WTC11 (cell line): ENCODE measurements around the gene RAB3D. TPM values are rescaled to one million over a fixed set of nuclear protein-coding genes. Genes with fewer than 3 reads are reported as not detected.

Source experiments
- ATAC-seq: fragments of 200-7000 bp; cut with Tn5 transposase; 2 replicates; pipeline ENCODE4 v1.10.0; 2021; ENCODE audit warnings: mild to moderate bottlenecking, moderate library complexity
- CTCF ChIA-PET: fragments of 300-600 bp; sonication (Branson Sonifier 250); formaldehyde crosslinking; loops from one replicate; lab custom pipeline; 2021; ENCODE audit warnings: antibody characterized with exemption; lab: Charles Lee
- POLR2A ChIA-PET: fragments of 350-600 bp; sonication (Branson Sonifier 250); formaldehyde crosslinking; loops from one replicate; lab custom pipeline; 2021; ENCODE audit warnings: antibody characterized with exemption; lab: Charles Lee
- DNase-seq: peaks from one replicate; pipeline ENCODE4 v3.0.0; 2021; ENCODE audit warnings: low spot score
- H3K27ac Mint-ChIP-seq: 2 replicates; pipeline ENCODE4 v1.8.0; 2021; ENCODE audit warnings: mixed read lengths
- H3K27me3 Mint-ChIP-seq: 2 replicates; pipeline ENCODE4 v1.8.0; 2021; ENCODE audit warnings: low read depth, mild to moderate bottlenecking, moderate library complexity, mixed read lengths
- H3K36me3 Mint-ChIP-seq: 2 replicates; pipeline ENCODE4 v1.8.0; 2021; ENCODE audit warnings: mixed read lengths
- H3K4me1 Mint-ChIP-seq: 2 replicates; pipeline ENCODE4 v1.8.0; 2022; ENCODE audit warnings: mixed read lengths
- H3K4me3 Mint-ChIP-seq: 2 replicates; pipeline ENCODE4 v1.8.0; 2021; ENCODE audit warnings: mild to moderate bottlenecking, moderate library complexity, mixed read lengths
- H3K9me3 Mint-ChIP-seq: 2 replicates; pipeline ENCODE4 v1.8.0; 2021; ENCODE audit warnings: mixed read lengths
- AR ChIP-seq: fragments of 250-450 bp; sonication (Bioruptor Pico); IDR thresholded peaks from 2 replicates; pipeline ENCODE4 v1.9.0; 2021; ENCODE audit warnings: mild to moderate bottlenecking
- CREB1 ChIP-seq: sonication (generic); formaldehyde crosslinking; IDR thresholded peaks from 2 replicates; pipeline ENCODE4 v1.8.0; 2023; ENCODE audit warnings: mild to moderate bottlenecking, missing genetic modification reagents
- E2F1 ChIP-seq: sonication (generic); formaldehyde crosslinking; IDR thresholded peaks from 2 replicates; pipeline ENCODE4 v1.8.0; 2022; ENCODE audit warnings: mild to moderate bottlenecking, missing genetic modification reagents
- E2F4 ChIP-seq: sonication (generic); formaldehyde crosslinking; IDR thresholded peaks from 2 replicates; pipeline ENCODE4 v1.8.1; 2022; ENCODE audit warnings: low read depth, mild to moderate bottlenecking, moderate library complexity, missing genetic modification reagents, borderline replicate concordance
- E2F5 ChIP-seq: sonication (generic); formaldehyde crosslinking; IDR thresholded peaks from 2 replicates; pipeline ENCODE4 v1.8.1; 2022; ENCODE audit warnings: mild to moderate bottlenecking, moderate library complexity, missing genetic modification reagents
- GABPB1 ChIP-seq: sonication (generic); formaldehyde crosslinking; IDR thresholded peaks from 2 replicates; pipeline ENCODE4 v1.8.1; 2023; ENCODE audit warnings: mild to moderate bottlenecking, missing genetic modification reagents
- HMGA2 ChIP-seq: fragments of 250-450 bp; sonication (Bioruptor Pico); IDR thresholded peaks from 2 replicates; pipeline ENCODE4 v1.4.0; 2021; ENCODE audit warnings: mild to moderate bottlenecking, moderate library complexity
- HMGXB4 ChIP-seq: sonication (generic); formaldehyde crosslinking; IDR thresholded peaks from 2 replicates; pipeline ENCODE4 v1.8.1; 2023; ENCODE audit warnings: mild to moderate bottlenecking, moderate library complexity, missing genetic modification reagents
- IRF2 ChIP-seq: sonication (generic); formaldehyde crosslinking; IDR thresholded peaks from 2 replicates; pipeline ENCODE4 v1.8.0; 2022; ENCODE audit warnings: low read depth, missing genetic modification reagents, borderline replicate concordance
- JAZF1 ChIP-seq: fragments of 250-450 bp; sonication (Bioruptor Pico); IDR thresholded peaks from 2 replicates; pipeline ENCODE4 v1.9.0; 2021; ENCODE audit warnings: moderate library complexity, mild to moderate bottlenecking, inconsistent platforms
- MAX ChIP-seq: sonication (generic); formaldehyde crosslinking; IDR thresholded peaks from 2 replicates; pipeline ENCODE4 v1.8.0; 2022; ENCODE audit warnings: mild to moderate bottlenecking, missing genetic modification reagents
- MYBL2 ChIP-seq: sonication (generic); formaldehyde crosslinking; IDR thresholded peaks from 2 replicates; pipeline ENCODE4 v1.8.1; 2023; ENCODE audit warnings: mild to moderate bottlenecking, moderate library complexity, missing genetic modification reagents
- NR1H2 ChIP-seq: sonication (generic); formaldehyde crosslinking; IDR thresholded peaks from 2 replicates; pipeline ENCODE4 v1.9.0; 2021; ENCODE audit warnings: mild to moderate bottlenecking, moderate library complexity, missing genetic modification reagents
- RELA ChIP-seq: sonication (generic); formaldehyde crosslinking; IDR thresholded peaks from 2 replicates; pipeline ENCODE4 v1.8.1; 2022; ENCODE audit warnings: missing genetic modification reagents, mild to moderate bottlenecking, borderline replicate concordance
- SMAD3 ChIP-seq: sonication (generic); formaldehyde crosslinking; IDR thresholded peaks from 2 replicates; pipeline ENCODE4 v1.8.0; 2022; ENCODE audit warnings: missing genetic modification reagents, mild to moderate bottlenecking, borderline replicate concordance
- TCF7 ChIP-seq: sonication (generic); formaldehyde crosslinking; IDR thresholded peaks from 2 replicates; pipeline ENCODE4 v1.8.0; 2022; ENCODE audit warnings: mild to moderate bottlenecking, low read depth, missing genetic modification reagents, moderate library complexity
- TEAD4 ChIP-seq: sonication (generic); formaldehyde crosslinking; IDR thresholded peaks from 2 replicates; pipeline ENCODE4 v1.8.0; 2022; ENCODE audit warnings: mild to moderate bottlenecking, missing genetic modification reagents
- USF2 ChIP-seq: sonication (generic); formaldehyde crosslinking; IDR thresholded peaks from 2 replicates; pipeline ENCODE4 v1.8.1; 2023; ENCODE audit warnings: mild to moderate bottlenecking, missing genetic modification reagents, moderate library complexity
- ZMAT4 ChIP-seq: fragments of 250-450 bp; sonication (Bioruptor Pico); IDR thresholded peaks from 2 replicates; pipeline ENCODE4 v1.9.0; 2021; ENCODE audit warnings: mild to moderate bottlenecking
- ZNF396 ChIP-seq: fragments of 250-450 bp; sonication (Bioruptor Pico); IDR thresholded peaks from 2 replicates; pipeline ENCODE4 v1.8.0; 2021; ENCODE audit warnings: mild to moderate bottlenecking, moderate library complexity, borderline replicate concordance
- ZNF532 ChIP-seq: fragments of 250-450 bp; sonication (Bioruptor Pico); IDR thresholded peaks from 2 replicates; pipeline ENCODE4 v1.9.0; 2021; ENCODE audit warnings: mild to moderate bottlenecking, borderline replicate concordance
- ZNF671 ChIP-seq: fragments of 250-450 bp; sonication (Bioruptor Pico); IDR thresholded peaks from 2 replicates; pipeline ENCODE4 v1.8.0; 2021; ENCODE audit warnings: mild to moderate bottlenecking
- total RNA-seq: library from RNA; stranded (reverse); gene quantifications from 3 replicates; pipeline ENCODE4 v1.2.3, GENCODE V29; 2021

RAB3D gene
- total RNA-seq, 1 experiment from 2014 or later, result 18.9 TPM

- H3K36me3 Mint-ChIP-seq, result no peaks in the 10 kb centered on the region
- ChIA-PET POLR2A (interaction anchor here (0.6 to 1.8 kb wide), 8 partner anchors 9 to 61 kb away, joined by 3 to 7 read pairs (median 4); partner anchors contain the start of genes CCDC159, RAB3D and SWSAP1), CTCF (interaction anchor here (0.6 to 3.4 kb wide), 26 partner anchors 9 to 437 kb away, joined by 3 to 33 read pairs (median 7); partner anchors contain the start of genes CCDC159, ODAD3, PRKCSH and RAB3D)
- peak overlapping the region; percentile 76 for H3K4me3 Mint-ChIP-seq
- H3K27ac Mint-ChIP-seq, result no peak overlapping the region
- ATAC-seq, result peak; percentile 91
- no peaks in the 10 kb centered on the region for H3K9me3 Mint-ChIP-seq
- peaks cover 16% of the 10 kb centered on the region for H3K4me1 Mint-ChIP-seq
- H3K27me3 Mint-ChIP-seq, result peaks cover 53% of the 10 kb centered on the region
- peak; percentile 100 for DNase-seq
- TF ChIP-seq CREB1 (CRISPR knock-in tag) (peak; percentile 73; the same call in 1 of the 2 replicates), NR1H2 (CRISPR knock-in tag) (no peak), MYBL2 (no peak), USF2 (CRISPR knock-in tag) (peak; percentile 32; the same call in 1 of the 2 replicates), E2F4 (CRISPR knock-in tag) (no peak), TCF7 (CRISPR knock-in tag) (no peak), ZNF532 (CRISPR knock-in tag) (no peak), MAX (CRISPR knock-in tag) (peak; percentile 86), RELA (CRISPR knock-in tag) (no peak), ZMAT4 (CRISPR knock-in tag) (no peak), E2F5 (CRISPR knock-in tag) (0 out of 2 replicates have a peak, but pooled peaks have one; percentile 56), TEAD4 (no peak), SMAD3 (CRISPR knock-in tag) (0 out of 2 replicates have a peak, but pooled peaks have one; percentile 42), HMGA2 (CRISPR knock-in tag) (no peak), ZNF671 (CRISPR knock-in tag) (no peak), ZNF396 (CRISPR knock-in tag) (no peak), E2F1 (CRISPR knock-in tag) (no peak), GABPB1 (no peak), JAZF1 (CRISPR knock-in tag) (no peak), IRF2 (CRISPR knock-in tag) (no peak), HMGXB4 (CRISPR knock-in tag) (peak; percentile 76; the same call in 1 of the 2 replicates), AR (CRISPR knock-in tag) (no peak)
These were observed 21.7 kb upstream of the RAB3D start for GRCh38 chr19:11361037-11361770.
